HG03066 (cell line): ENCODE results near the gene NR4A3.
A peak's percentile ranks its signal among the peaks of the same experiment; 100 is the strongest.

Experiments used
- ATAC-seq: cut with Tn5 transposase; IDR thresholded peaks from one replicate; pipeline ENCODE4 v1.9.1; 2021; ENCODE audit warnings: low read depth; ENCODE audit not compliant: unreplicated experiment

The NR4A3 gene

DNA sequence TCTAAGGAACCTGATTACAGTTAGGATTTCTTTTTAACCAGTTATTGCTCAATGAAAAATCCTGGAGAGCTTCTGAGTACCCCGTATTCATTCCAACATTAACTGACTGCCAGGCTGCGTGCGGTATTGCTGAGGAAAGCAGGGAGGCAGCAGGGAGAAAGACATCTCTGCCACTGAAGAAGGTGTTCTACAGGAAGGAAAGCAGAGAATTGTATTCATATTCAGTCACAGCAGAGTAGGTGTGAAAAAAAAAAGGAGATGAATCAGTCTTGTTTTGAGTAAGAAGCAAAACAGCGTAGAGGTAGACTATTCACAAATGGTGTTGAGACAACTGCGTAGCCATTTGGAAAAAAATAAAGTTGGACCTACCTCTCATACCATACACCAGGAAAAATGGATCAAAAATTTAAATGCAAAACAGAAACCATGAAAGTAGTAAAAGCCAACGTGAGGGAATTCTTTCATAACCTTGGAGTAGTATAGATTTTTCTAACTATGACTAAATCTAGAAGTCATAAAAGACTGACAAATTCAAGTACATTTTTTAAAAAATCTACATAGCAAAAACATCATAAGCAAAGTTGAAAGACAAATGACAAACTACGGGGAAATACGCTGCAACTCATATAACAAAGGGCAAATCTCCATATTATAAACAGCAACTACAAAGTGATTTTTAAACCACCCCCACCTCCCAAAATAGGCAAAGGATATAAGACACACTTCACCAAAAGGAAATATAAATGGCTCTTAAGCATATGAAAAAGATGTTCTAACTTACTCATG, 9.9 kb upstream of the NR4A3 start:
- ATAC-seq = no peak

GRCh38 chr9:99813739-99814138, 7.9 kb upstream of the NR4A3 start:
- ATAC-seq = no peak

- no peak for ATAC-seq
Measured at GRCh38 chr9:99814359-99814758, 7.3 kb upstream of the NR4A3 start.

- no peak for ATAC-seq
Measured at GRCh38 chr9:99816392-99816791, 5.3 kb upstream of the NR4A3 start.

DNA sequence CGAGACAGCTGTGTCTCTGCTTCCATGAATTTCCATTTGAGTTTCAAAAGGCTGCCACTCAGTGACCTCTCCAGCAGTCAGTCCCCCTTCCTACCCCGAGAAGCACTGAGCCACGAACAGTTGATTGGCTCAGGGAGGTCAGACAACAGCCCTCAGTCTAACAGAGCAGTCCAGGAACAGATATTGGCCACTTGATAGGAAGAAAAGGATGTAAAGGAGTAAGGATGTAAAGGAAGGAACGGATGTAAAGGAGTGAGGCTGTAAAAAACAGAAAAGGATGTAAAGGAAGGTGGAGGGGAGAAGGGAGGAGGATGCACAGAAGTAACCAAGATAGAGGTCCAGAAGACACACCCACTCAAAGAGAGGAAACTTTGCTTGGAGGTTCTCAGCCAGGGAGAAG, 3.2 kb upstream of the NR4A3 start:
- no peak for ATAC-seq

GRCh38 chr9:99819123-99819855, 2.4 kb upstream of the NR4A3 start:
- ATAC-seq = peak; percentile 42

DNA sequence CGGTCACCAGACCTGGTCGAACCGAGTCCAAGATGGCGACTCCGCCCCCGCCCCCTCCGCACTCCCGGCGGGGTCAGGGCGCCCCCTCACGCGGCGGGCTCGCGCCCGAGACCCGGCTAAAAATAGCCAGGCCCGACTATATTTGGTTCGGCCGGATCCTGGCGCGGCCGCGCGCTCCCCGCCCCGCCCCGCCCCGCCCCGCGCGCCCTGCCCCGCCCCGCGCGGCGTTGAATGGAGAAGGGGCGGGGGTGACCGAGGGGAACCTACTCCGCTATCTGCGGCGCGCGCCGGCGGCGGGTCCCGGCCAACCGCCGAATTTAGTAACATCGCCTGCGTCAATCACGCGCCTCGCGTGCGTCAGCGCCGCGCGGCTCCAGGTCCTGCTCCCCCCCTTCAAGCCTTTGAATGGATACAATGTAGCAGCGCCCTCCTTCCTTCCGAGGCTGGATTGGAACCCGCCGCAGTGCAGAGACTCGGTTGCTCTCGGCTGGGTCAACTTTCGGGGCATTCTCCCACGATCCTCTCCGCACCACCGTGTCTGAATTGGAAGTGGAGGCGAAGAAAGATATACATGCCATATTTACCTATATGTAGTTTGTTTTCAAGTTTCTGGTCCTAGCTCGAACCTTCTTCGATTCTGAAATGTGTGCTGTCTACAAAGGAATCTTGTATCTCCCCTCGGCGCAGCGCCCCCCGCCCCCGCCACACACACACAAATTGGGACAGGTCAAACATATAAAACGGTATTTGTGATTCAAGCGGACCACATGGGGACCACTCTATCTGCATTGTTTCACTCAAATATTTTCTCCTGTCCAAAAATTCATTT, 1.6 kb upstream of the NR4A3 start:
- peak; percentile 37 for ATAC-seq

GRCh38 chr9:99820685-99821395, 845 bp upstream of the NR4A3 start:
- ATAC-seq = no peak

DNA sequence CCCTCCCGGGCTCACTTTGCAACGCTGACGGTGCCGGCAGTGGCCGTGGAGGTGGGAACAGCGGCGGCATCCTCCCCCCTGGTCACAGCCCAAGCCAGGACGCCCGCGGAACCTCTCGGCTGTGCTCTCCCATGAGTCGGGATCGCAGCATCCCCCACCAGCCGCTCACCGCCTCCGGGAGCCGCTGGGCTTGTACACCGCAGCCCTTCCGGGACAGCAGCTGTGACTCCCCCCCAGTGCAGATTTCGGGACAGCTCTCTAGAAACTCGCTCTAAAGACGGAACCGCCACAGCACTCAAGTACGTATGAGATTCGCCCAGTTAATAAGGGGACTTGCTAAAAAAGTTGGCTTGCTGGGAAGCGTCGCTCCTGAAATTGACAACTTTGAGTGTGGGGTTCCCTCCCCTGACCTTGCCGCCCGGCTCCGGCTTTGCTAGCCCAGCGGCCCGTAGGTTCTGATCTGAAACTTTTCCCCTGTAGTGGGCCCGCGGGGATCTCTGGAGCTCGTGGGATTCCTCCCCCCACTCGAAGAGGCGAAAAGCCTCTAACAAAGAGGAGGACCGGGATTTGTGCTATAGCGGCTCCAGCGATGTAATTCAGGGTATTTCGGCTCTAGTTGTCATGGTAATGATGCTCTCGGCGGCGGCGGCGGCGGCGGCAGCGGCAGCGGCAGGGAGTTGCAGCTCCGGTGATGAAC, 572 bp downstream of the NR4A3 start:
- no peak for ATAC-seq

GRCh38 chr9:99822806-99823591, 1.3 kb downstream of the NR4A3 start:
- no peak for ATAC-seq

GRCh38 chr9:99823681-99824377, 2.1 kb downstream of the NR4A3 start:
- no peak for ATAC-seq

- ATAC-seq = no peak
Measured at GRCh38 chr9:99824378-99825171, 2.9 kb downstream of the NR4A3 start.

DNA sequence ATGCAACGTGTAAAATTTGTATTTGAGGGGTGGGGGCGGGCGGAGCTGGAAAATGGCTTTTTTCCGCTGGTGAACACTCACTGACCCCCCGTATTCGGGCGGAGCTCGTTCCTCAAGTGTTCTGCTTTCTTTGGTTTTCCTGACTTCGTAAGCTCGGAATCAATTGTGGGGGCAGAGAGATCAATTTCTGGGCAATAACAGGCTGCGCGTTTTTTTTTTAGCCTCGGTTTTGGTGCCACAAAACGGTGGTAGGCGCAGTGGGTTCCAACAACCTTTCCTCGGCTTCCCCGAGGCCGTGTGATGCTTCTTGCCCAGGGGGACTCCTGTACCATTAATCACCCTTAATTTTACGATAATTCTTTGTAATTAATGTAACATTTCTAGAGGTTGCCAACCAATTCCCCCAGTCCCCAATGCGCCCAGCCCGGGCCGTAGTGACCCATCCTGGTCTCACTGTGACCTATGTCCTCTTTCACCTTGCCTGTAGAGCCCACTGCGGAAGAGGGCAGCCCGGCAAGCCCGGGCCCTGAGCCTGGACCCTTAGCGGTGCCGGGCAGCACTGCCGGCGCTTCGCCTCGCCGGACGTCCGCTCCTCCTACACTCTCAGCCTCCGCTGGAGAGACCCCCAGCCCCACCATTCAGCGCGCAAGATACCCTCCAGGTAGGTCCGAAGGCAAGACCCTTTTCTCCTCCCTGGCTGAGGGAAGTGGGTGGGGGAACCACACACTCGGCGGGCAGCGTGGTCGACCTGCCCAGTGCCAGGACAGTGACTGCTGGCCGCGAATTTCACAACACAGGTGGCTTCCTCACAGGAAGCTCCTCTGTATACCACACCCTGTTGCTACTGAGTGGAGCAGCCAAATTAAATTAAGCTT, 3.7 kb downstream of the NR4A3 start:
- no peak for ATAC-seq

DNA sequence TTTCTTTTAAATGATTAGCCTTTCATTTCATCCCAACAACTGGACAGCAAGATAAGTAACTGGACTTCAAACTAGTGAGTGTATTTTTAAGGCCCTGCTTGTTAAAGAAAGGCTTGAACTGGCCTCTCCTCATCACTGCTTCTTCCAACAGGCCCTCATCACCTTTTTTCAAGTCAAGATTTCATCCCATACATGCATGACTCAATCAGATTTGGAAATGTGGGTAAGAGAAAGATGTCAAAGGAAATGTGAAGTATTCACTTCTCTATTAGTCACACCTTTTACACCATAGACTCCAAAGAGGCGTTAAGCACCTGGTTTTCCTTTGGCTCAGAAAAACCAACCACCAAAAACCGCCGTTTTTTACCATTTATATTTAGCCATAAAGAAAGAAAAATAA, 4.9 kb downstream of the NR4A3 start:
- no peak for ATAC-seq

DNA sequence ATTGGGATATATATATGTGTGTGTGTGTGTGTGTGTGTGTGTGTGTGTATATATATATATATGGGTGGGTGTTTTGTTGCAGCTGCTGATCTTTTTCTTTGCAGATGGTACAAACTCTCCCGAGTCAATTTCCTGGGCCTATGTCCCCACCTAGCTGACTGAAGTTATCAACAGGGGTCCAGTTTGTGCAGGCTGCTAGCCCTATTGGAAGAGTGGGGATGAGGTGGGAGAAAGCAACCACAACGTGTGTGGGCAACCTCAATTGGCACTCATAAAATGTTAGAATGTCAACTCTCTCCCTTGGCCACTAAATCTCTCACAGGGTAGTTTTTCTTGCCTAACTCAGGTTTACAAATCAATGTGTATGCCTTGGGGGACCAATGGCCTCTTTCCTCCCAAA, 5.6 kb downstream of the NR4A3 start:
- ATAC-seq = no peak

GRCh38 chr9:99828054-99828416, 6.3 kb downstream of the NR4A3 start:
- no peak for ATAC-seq
